Activated CD8-positive, alpha-beta memory T cell treated with anti-CD3 and anti-CD28 coated beads, Interleukin-2, amount 50 U/mL, for 24 hours (primary cell): ENCODE data around the gene NDC1.

Source experiments
- DNase-seq: peaks from one replicate; pipeline ENCODE4 v3.0.0-alpha.2; 2020; ENCODE audit errors: extremely low read depth

NDC1 gene

DNA sequence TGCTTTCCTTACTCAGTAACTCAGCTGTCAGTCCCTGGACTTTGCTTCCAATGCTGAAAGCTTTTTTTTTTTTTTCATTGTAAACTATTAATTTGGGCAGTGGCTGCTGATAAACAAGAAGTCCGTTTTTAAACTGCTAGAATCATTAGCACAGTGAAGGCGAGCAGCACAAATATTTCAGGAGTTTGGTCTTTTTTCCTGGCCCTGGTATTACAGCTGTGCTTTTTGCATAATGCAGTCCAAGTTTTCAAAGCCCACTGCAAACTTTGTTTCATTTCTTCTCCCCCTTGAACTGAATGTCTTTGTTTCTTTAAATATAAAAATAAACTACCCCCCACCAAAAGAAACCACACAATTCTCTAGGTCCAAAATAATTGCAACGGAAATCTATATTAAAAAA lies 105.7 kb downstream of the NDC1 start:
- DNase-seq, result no peak

DNA sequence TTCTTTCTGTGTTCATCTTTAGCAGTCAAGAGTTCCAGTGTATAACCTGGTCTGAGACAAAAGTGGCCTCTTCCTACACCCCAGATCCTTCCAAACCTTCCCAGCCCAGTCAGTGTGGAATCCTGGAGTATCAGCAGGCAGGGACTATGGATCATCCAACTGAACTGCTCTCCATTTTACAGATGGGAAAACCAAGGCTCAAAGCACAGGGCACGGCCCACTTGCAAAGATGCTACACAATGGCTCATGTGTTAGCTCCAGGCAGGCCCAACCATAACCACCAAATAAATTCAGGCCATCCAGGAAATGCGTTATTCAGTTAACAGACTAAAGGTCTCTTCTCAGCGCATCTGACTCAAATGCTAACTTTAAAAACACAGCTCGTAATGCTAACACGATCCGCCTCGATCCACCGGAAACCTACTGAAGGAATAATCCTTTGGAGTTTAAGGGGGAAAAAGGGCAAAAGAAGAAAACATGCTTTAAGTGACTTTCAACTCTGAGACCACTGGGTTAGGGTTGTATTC lies 106.3 kb downstream of the NDC1 start:
- no peak for DNase-seq

DNA sequence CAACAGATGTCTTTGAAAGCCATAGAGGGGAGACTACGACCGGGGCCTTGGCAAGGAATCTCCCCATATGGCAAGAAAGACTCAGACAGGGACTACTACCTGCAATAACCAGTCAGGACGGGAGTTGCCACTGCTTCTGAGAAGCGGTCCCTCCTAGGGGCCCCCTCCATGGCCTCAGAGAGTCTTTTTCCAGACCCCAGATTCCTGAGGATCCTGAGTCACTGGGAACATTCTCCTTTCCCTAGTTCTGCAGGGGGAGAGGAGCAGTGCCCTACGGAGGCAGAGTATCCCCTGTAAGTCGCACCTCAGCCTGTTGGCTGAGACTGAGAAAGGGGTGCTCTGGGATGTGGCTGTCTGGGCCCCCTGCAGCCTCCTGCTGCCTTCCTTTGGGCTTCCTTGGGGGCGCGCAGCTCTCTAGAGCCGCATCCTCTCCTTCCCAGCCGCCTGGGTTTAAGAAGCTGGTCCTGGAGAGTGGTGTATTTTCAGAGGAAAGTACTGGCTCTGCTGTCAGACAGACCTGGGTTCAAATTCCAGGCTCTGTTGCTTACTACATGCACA lies 107.0 kb downstream of the NDC1 start:
- DNase-seq, result no peak

DNA sequence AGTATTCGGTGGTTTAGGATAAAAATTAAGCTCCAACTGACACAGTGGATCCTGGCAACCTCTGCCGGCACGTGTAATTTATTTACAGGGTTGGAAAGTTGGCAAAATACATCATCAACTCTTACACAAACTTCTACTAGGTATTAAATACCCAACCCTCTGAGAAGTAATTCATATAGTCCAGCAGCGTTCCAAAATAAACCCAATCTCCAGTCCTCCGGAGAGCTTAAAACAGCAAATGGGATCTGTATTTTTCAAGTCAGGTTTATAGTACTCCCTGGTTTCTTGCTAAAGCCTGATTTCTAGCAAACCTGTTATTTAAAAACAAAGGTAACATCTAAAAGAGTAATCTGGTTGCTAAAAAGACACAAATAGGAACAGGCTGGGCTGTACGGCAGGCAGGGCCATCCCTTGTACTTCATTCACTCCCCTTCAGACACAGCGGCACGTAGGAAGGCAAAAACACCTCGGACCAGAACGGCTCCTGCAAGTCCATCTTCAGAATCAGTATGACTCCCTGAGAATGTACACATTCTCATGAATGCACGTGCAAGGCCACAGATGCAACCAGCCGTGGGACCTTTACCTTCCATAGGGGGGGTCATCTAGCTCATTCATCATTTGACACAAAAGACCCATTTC lies 107.8 kb downstream of the NDC1 start:
- DNase-seq, result no peak

DNA sequence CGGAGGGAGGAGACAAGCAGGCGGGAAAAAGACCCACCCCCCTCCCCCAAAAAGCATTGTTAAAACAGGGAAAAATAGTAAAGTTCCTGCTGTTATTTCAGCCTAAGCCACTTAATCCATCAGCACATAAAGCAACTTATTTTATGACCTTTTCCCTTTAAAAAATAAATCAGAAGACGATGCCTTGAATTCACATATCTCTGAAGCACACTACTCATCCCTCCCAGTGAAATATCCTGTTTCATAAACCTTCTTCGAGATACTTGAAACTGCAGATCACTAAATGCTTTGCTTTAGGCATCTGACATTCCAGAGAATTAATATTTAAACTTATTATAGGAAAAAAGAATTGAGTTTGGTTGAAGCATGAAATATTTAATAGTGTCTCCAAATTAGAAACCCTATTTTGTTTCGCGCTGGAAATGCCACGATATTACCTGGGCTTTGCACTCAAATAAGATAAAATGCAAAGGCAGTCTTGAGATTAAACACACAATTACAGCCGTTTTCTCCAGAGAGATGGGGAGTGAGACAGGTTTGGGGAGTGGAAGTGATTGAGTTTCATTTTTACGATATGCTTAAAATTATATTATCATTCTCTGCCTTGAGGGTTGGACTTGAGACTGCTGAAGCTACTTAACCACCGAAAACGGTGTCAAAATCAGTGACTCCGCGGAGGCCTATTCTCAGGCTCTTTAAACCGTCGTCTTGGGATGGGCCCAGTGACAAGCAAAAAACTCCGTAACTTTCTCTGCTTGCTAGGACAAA lies 108.5 kb downstream of the NDC1 start:
- no peak for DNase-seq

DNA sequence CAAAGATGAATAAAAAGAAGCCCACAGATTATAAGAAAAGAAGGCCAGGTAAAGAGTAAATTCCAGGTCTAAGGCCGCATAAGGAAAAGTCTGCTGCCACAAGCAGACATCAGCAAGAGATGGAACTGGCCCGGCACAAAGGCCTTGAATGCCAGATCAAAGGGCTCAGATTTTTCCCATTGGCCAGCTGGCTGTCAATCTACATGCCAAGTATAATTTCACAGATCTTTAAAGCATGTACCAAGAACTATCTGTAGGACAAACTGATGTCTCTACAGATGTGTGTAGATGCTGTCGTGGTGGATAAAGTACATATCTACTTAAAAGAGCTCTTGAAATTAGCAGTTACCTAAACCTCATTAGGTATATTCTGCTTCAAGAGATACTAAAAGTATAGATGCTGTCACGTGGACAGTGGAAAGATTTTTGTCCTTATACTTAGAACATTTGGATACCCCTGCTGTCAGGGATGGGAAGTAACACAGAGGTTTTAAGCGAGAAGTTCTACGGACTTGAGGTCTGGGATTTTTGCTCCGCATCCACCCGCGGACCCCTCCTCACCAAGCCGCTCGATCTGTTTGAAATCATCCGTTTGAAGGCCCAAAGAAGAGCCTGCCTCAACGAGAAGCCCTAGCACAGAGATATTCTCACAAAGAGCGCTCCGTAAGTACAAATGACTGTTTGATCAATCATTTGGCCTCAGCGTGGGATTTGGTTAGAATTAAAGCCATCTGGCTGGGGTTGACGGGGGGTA lies 109.2 kb downstream of the NDC1 start:
- DNase-seq, result no peak

DNA sequence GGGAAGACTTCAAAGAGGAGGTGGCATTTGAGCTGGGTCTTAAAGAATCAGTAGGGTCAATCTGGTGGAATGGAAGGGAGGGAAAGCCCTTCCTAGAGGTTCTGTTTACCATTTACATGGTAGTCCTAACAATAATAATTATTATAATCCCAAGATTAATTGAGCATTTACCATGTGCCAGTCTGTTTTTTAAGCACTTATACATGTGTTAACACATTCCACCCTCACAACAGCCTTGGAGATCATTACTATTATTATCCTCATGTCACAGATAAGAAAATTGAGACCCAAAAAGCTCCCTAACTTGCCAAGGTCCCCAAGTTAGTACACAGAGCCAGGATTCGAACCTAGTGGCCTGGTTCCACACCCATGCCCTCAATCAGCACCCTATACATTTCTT lies 109.9 kb downstream of the NDC1 start:
- DNase-seq, result no peak

DNA sequence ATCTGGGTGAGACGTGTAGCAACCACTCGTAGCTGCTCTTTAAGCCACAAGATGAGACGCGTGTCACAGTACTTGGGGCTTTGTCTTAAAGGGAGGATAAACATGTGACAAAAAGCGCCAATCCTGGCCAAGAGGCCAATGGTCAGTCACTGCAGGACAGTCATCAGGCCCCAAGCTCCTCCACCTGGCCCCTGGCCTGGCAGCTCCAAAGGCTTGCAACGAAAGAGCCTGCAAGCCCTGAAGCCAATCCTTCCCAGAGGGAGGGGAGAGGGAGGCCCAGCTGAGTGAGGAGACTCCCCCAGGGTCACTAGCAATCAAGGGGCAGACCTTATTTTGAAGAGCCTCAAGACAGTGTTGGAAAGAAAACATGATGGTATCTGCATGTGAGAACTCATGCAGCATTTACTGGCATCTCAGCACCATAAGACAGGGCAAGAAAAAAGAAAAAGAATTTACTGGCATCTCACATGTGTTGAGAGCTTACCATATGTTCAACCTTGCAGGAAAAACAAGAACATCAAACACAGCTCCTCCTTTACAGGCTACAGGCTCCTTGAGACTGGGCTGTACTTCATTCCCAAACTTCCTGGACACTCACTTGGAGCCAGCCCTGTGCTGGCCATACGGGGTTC lies 110.5 kb downstream of the NDC1 start:
- no peak for DNase-seq

DNA sequence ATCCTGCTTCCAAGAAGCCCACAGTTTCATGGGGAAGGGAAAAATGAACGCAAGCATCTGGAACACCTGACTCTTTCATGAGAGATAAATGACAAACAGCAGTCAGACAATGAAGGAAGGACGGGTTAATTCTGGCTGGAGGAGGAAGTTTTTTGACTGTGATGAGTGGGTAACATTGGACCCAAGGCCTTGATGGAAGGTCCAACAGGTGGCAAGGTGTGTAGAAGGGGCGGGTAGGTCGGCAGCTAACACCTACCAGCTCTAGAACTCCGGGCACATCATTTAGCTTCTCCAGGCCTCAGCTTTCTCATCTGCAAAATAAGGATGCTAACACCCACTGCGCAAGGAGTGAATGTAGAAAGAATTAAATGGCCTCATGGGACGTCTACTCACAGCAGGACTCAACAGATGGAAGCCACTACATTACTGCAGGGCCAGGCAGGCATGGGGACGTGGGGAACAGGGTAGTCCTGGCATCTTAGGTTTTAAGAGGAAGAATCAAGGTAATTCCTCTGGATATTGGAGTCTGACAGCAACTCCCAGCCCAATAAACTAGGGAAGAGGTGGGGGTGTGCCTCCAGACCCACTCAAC lies 112.0 kb downstream of the NDC1 start:
- no peak for DNase-seq

DNA sequence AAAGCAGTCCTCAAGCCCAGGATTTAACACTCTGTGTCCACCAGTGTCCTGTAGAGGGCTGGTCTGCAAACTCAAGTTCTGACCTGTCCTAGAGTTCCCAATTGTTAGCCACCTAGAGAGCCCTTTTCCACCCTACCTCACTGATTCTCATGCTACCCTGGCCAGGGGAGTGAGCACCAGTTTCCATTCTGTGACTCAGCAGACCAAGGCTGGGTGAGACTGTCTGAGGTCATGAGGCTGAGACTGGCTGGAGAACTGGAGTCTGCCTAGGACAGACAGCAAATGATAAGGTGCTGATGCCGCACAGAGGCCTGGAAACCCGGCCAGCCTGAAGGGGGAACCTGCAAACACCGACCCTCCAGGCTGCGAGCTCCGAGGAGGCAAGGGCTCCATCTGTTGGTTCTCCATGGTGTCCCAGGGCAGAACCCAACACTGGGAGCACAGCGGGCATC lies 112.8 kb downstream of the NDC1 start:
- no peak for DNase-seq

DNA sequence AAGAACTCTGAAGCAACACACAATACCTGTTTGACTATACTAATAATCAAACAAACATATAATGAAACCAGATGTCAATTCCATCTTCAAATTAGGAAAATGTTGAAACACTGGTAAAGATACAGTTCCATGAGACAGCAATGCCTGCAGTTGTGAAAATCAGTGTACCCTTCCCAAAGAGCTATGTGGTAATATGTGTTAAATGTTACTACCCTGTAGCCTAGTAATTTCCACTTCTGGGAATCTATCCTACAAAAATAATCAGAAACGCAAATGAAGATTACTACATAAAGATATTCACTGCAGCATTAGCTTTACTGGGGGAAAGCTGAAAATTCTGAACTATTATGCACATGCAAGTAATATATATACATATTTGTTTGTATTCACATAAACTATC lies 116.1 kb downstream of the NDC1 start:
- no peak for DNase-seq

DNA sequence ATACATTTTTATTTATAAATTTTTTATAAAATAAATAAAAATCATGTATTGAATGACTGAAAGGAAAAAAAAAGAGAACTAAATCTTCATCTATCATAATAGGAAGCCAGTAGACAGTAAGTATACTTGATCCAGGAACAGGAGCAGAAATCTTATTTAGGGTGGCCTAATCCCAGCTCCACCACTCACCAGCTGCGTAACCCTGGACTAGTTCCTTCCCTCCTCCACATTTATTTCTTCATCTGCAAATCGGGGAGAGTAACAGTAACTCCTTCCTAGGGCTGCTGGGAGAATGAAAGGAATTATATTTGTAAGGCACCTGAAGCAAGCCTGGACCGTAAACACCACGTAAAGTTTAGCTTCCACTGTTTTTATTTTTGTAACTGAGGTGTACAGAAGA lies 117.0 kb downstream of the NDC1 start:
- no peak for DNase-seq

DNA sequence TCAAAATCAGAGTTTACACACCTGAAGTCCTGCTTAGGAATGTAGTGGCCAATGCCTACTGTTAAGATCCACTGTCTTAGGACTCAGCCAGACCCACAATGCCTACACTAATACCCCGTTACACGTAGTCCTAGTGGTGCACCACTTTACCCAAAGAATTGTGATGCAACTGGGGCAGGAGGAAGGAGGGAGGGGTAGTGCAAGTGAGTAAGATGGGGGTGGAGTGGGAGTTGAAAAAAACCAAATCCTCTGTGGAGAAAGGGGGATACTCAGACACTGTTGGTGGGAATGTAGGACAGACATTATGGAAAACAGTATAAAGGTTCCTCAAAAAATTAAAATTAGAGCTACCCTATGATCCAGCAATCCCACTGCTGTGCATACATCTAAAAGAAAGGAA lies 118.6 kb downstream of the NDC1 start:
- no peak for DNase-seq

DNA sequence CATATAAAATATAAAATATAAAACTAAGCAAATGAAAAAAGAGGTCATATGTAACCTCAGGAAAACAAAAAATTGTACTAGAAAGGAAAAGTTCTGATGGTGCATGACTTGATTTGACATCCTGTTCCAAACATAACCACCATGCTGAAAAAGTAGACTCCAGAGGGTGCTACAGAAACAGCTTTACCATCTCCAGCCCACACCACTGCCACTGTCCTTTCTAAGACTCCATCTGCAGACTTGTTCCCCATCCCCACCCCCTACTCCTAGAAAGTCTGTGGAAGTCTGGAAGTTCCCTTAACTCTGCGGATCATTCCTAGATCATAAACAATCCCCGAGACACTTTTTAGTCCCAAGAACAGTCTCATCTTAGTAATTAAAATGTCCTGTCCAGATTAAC lies 119.7 kb downstream of the NDC1 start:
- no peak for DNase-seq

DNA sequence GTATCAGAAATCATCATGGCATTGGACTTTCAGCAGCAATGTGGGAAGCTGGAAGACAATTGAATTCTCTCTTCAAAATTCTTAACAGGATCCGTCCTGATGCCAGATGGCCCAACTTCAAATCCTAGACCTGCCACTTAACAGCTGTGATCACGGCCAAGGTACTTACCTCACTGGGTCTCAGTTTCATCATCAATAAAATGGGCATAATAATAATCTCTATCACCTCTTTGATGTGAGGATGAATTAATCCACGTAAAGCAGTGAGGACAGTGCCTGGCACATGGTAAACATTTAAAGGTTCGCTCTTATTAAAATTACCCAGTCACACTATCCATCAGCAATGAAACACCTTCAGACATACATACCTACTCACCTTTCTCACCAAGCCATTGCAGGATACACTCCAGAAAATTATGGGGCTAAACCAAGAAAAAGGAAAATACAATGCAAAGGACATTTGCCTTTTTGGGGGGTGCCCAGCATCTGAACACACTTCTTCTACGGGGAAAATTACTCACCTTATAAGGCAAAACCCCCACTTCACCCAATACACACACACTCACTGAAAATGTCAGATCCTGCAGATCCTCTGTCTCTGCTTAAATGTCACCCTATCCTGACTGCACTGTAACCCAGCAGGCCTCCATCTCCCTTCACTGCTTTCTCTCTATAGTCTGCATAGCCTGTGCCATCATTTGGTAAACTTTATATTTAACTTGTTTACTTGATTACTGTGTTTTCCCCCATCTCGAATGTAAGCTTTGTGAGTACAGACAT lies 120.9 kb downstream of the NDC1 start:
- DNase-seq, result no peak

DNA sequence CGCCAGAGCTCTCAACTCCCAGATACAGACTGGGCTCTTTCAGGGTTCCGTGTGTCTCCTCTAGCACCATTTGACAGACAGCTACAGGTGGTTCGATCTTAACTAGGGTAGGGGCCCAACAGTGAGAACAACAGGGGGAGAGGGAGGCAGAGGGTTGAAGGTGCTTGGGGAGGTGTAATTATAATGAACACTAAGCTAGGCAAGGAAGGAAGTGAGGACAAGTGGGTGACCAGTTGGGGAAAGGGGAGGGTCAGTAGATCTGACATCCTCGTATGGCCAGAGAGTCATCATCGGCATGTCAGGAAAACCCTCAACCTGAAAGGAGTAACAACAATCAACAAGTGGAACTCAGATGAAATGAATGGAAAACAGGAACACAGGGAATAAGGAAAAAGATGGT lies 121.9 kb downstream of the NDC1 start:
- no peak for DNase-seq

DNA sequence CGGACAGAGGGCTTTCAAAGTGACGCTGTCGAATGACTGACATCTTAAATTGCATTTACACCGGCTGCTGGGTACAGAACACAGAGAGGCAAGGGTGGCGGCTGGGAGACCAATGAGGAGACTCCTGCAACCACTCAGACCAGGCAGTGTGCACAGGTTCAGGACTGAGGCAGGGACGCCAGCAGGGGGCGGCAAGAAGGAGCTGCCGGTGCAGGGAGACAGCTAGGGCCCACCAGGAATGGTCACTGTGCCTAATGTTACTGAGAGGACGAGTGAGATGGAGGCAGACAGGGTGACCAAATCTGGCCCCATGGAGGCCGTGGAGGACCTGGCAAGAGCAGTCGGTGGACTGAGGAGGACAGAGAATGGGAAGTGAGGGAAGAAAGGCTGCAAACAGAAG lies 122.6 kb downstream of the NDC1 start:
- DNase-seq, result no peak
